BJ (cell line): Measurements from ENCODE around the gene SLC36A3. TPM values are rescaled to one million over a fixed set of nuclear protein-coding genes. Genes with fewer than 3 reads are reported as not detected.
A peak's percentile ranks its signal among the peaks of the same experiment; 100 is the strongest.

Experiments used
- CTCF ChIA-PET: fragments of 350-600 bp; formaldehyde crosslinking; extraction: SDS; loops from one replicate; lab custom pipeline; 2021; ENCODE audit warnings: antibody characterized with exemption, inconsistent platforms; lab: Yijun Ruan, JAX
- POLR2A ChIA-PET: fragments of 300-600 bp; sonication (Branson Sonifier 250); formaldehyde crosslinking; extraction: SDS; loops from one replicate; lab custom pipeline; 2021; ENCODE audit warnings: antibody characterized with exemption; lab: Charles Lee
- DNase-seq: peaks from one replicate; pipeline ENCODE4 v3.0.0-alpha.2; 2011; ENCODE audit warnings: low read depth
- H3K27me3 ChIP-seq: 2 replicates; pipeline ENCODE4 v1.6.0; 2011; ENCODE audit warnings: low read length; ENCODE audit not compliant: control insufficient read depth, insufficient read depth
- H3K36me3 ChIP-seq: 2 replicates; pipeline ENCODE4 v1.5.1; 2011; ENCODE audit warnings: low read length; ENCODE audit not compliant: control insufficient read depth, insufficient read depth
- H3K4me3 ChIP-seq: 2 replicates; pipeline ENCODE4 v1.5.1; 2011; ENCODE audit warnings: low read depth, mild to moderate bottlenecking, control low read depth, low read length
- CTCF ChIP-seq: IDR thresholded peaks from 2 replicates; pipeline ENCODE4 v1.5.1; 2011; ENCODE audit warnings: low read depth, mild to moderate bottlenecking, control low read depth, inconsistent platforms, low read length, moderate library complexity; ENCODE audit not compliant: insufficient read depth
- polyA plus RNA-seq: library from polyadenylated mRNA; depleted of rRNA; stranded (reverse); fragments of >200 nt; gene quantifications from 2 replicates; pipeline ENCODE4 v1.2.3, GENCODE V29; 2011

The SLC36A3 gene
- polyA plus RNA-seq, 1 experiment, result not detected

- no peaks in the 10 kb centered on the region for H3K36me3 ChIP-seq
- ChIA-PET CTCF (no interaction called here), POLR2A (no interaction called here)
- no peak overlapping the region for H3K4me3 ChIP-seq
- DNase-seq, result no peak
- H3K27me3 ChIP-seq, result no peaks in the 10 kb centered on the region
- no peak for TF ChIP-seq CTCF
These were observed 25.2 kb upstream of the SLC36A3 start for GRCh38 chr5:151328734-151329133.

GRCh38 chr5:151327585-151327984 lies 24.0 kb upstream of the SLC36A3 start:
- H3K4me3 ChIP-seq, result no peak overlapping the region
- no peak for TF ChIP-seq CTCF
- DNase-seq, result no peak
- H3K27me3 ChIP-seq, result no peaks in the 10 kb centered on the region
- H3K36me3 ChIP-seq, result no peaks in the 10 kb centered on the region
- ChIA-PET POLR2A (no interaction called here), CTCF (no interaction called here)

GRCh38 chr5:151326266-151326665 lies 22.7 kb upstream of the SLC36A3 start:
- CTCF ChIA-PET, result interaction anchor here (1.5 kb wide), 1 partner anchor 10 kb away, joined by 6 read pairs; no protein-coding TSS in a partner anchor
- no peak for DNase-seq
- POLR2A ChIA-PET, result no interaction called here
- Histone ChIP-seq H3K36me3 (no peaks in the 10 kb centered on the region), H3K27me3 (no peaks in the 10 kb centered on the region), H3K4me3 (no peak overlapping the region)
- TF ChIP-seq CTCF, result no peak

GRCh38 chr5:151320481-151320880 lies 16.9 kb upstream of the SLC36A3 start:
- POLR2A ChIA-PET, result no interaction called here
- TF ChIP-seq CTCF, result no peak
- CTCF ChIA-PET, result interaction anchor here (0.7 kb wide), 1 partner anchor 105 kb away, joined by 5 read pairs; no protein-coding TSS in a partner anchor
- no peak for DNase-seq
- Histone ChIP-seq H3K27me3 (no peaks in the 10 kb centered on the region), H3K36me3 (no peaks in the 10 kb centered on the region), H3K4me3 (no peak overlapping the region)

GRCh38 chr5:151318850-151319732 lies 15.5 kb upstream of the SLC36A3 start:
- no peaks in the 10 kb centered on the region for H3K27me3 ChIP-seq
- no peak overlapping the region for H3K4me3 ChIP-seq
- CTCF ChIA-PET, result interaction anchor here (1.7 kb wide), 1 partner anchor 22 kb away, joined by 3 read pairs; no protein-coding TSS in a partner anchor
- H3K36me3 ChIP-seq, result no peaks in the 10 kb centered on the region
- POLR2A ChIA-PET, result no interaction called here
- peak; percentile 37; the same call in 1 of the 2 replicates for TF ChIP-seq CTCF
- no peak for DNase-seq
